ENCODE data around the gene SGCD.
"Not testable (repeated sequence)": the region's sequence is repeated elsewhere in the genome, so short reads cannot be mapped to it uniquely, and the experiment has no call there.

DNA sequence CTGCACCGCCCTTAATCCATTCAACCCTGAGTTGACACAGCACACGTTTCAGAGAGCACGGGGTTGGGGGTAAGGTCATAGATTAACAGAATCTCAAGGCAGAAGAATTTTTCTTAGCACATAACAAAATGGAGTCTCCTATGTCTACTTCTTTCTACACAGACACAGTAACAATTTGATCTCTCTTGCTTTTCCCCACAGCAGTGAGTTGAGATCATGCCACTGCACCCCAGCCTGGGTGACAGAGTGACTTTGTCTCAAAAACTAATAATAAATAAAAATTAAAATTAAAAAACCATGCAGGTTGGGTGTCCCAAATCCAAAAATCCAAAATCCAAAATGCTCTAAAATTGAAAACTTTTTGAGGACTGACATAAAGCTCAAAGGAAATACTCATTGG is 339.7 kb downstream of the SGCD start:
- not testable (repeated sequence) for TF ChIP-seq CTCF (IDR thresholded peaks at IDR 0.05); EP300 (IDR thresholded peaks at IDR 0.05; ENCODE audit: low read depth)

All from transverse colon (tissue), 3 donors.